Measurements from ENCODE around the gene DHCR24. TPM values are rescaled to one million over a fixed set of nuclear protein-coding genes. Genes with fewer than 3 reads are reported as not detected.
"Not testable (repeated sequence)": the region's sequence is repeated elsewhere in the genome, so short reads cannot be mapped to it uniquely, and the experiment has no call there.

Gene DHCR24
- total RNA-seq, 4 donors from 2014 or later, result 148 to 231 (median 219) TPM

DNA sequence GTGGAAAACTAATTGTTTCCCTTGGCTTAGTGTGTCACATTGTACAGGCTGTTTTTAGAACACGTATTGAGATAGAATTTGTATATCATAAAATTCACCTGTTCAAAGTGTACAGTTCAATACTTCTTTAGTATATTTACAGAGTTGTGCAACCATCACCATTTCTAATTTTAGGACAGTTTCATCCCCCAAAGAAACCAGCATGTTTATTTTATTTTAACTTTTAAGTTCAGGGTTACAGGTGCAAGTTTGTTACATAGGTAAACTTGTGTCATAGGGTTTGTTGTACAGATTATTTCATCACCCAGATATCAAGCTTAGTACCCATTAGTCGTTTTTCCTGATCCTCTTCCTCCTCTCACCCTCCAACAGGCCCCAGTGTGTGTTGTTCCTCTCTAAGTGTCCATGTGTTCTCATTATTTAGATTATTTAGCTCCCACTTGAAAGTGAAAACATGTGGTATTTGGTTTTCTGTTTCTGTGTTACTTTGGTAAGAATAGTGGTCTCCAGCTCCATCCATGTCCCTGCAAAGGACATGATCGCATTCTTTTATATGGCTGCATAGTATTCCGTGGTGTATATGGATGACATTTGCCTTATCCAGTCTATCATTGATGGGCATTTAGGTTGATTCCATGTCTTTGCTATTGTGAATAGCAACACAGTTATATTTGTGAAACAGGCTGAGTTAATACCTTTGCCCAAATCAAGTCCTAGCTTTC lies 35.2 kb upstream of the DHCR24 start:
- no peak for DNase-seq (ENCODE audit: low spot score in 2 of 2)
- Histone ChIP-seq H3K27ac (no peak overlapping the region), H3K4me3 (no peak overlapping the region), H3K36me3 (no peaks in the 10 kb centered on the region), H3K27me3 (no peaks in the 10 kb centered on the region), H3K4me1 (peaks cover 0 to 6% (median 0%) of the 10 kb centered on the region in 4 donors), H3K9me3 (no peaks in the 10 kb centered on the region)
- no peak for TF ChIP-seq EP300 (IDR thresholded peaks at IDR 0.05)
- no peak for TF ChIP-seq POLR2A (IDR thresholded peaks at IDR 0.05)
- TF ChIP-seq, protein P1, sequence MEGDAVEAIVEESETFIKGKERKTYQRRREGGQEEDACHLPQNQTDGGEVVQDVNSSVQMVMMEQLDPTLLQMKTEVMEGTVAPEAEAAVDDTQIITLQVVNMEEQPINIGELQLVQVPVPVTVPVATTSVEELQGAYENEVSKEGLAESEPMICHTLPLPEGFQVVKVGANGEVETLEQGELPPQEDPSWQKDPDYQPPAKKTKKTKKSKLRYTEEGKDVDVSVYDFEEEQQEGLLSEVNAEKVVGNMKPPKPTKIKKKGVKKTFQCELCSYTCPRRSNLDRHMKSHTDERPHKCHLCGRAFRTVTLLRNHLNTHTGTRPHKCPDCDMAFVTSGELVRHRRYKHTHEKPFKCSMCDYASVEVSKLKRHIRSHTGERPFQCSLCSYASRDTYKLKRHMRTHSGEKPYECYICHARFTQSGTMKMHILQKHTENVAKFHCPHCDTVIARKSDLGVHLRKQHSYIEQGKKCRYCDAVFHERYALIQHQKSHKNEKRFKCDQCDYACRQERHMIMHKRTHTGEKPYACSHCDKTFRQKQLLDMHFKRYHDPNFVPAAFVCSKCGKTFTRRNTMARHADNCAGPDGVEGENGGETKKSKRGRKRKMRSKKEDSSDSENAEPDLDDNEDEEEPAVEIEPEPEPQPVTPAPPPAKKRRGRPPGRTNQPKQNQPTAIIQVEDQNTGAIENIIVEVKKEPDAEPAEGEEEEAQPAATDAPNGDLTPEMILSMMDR (IDR thresholded peaks at IDR 0.05), result no peak
- WGBS, 2 donors, result 77 to 82% methylated on average over 4 of the region's 4 CpGs

DNA sequence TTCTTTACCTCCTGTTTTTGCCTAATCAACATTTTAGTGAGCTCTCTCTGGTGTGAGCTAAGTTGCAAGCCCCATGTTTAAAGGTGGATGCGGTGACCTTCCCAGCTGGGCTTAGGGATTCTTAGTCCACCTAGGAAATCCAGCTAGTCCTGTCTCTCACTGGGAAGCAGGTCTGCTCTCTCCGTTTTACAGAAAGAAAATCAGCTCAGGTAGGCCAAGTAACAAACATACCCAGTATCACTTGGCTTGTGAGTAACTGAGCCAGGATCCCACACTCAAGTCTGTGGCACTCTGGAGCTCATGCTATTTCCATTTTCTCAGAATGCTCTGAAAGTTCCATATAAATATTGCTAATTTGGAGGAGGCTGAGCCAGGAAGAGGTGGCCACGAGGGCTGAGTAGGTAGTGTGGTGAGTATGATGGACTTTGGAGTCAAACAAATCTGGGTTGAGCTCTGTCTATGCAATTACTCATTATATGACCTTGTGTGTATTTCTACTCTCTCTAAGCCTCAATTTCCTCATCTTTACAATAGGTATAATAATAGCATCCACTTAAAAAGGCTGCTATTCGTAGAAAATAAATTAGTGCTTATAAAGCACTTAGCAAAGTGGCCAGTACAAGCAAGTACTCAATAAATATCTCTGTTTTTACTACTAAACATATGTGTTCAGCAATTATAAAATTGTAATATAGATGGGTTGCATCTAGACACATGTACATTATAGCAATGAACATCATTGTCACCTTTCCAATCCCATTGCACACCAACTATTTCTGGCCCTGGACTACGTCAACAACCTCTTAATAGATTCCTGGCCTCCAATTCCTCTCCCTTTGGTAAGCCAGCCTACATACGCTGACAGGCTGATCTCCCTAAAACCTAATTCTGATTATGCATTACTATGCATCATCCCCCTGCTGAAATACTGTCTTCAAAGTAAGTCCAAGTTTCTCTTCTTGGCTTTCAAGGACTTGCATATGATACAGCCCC lies 32.7 kb upstream of the DHCR24 start:
- H3K4me1 ChIP-seq, result no peaks in the 10 kb centered on the region
- TF ChIP-seq EP300 (IDR thresholded peaks at IDR 0.05) (no peak), POLR2A (IDR thresholded peaks at IDR 0.05) (no peak)
- TF ChIP-seq, protein P1 (IDR thresholded peaks at IDR 0.05), result no peak
- 80% methylated on average over 6 of the region's 6 CpGs for WGBS, 2 donors
- H3K27ac ChIP-seq, result no peak overlapping the region
- H3K9me3 ChIP-seq, result no peaks in the 10 kb centered on the region
- DNase-seq (ENCODE audit: low spot score in 2 of 2), result no peak
- H3K4me3 ChIP-seq, result no peak overlapping the region
- H3K36me3 ChIP-seq, result no peaks in the 10 kb centered on the region
- no peaks in the 10 kb centered on the region for H3K27me3 ChIP-seq

DNA sequence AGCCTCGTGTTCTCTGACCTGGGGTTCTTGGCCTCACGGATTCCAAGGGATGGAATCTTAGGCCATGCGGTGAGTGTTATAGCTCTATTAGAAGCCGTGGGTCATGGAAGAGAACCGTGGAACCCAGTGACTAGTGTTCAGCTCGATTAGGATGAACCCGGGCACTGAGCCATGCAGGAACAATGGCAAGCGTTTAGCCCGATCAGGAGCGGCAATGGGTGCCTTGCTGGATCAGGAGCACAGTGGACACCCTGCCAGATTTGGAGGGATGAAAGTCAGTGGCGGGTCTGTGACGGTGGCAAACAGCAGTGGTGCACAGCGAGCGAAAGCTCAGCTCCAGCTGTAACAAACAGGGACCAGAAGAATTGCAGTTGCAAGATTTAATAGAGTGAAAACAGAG lies 24.1 kb upstream of the DHCR24 start:
- H3K36me3 ChIP-seq; DNase-seq (ENCODE audit: low spot score in 2 of 2); H3K4me1 ChIP-seq; H3K9me3 ChIP-seq; H3K4me3 ChIP-seq; H3K27ac ChIP-seq; H3K27me3 ChIP-seq: not testable (repeated sequence)
- WGBS, 2 donors, result 87 to 92% methylated on average over 14 of the region's 14 CpGs

DNA sequence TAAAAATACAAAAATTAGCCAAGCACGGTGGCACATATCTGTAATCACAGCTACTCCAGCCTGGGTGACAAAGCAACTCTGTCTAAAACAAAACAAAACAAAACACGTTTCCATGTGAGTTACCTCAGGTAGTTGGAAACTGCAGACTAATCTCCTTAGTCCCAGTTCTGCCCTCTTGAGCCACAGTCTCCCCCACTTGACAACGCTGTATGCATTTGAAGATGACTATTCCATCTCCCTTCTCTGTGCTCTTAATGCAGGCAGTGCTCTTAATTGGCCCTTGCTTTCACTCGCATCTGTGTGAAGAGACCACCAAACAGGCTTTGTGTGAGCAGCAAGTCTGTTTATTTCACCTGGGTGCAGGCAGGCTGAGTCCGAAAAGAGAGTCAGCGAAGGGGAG lies 19.6 kb upstream of the DHCR24 start:
- Histone ChIP-seq H3K4me1 (no peaks in the 10 kb centered on the region), H3K27me3 (no peaks in the 10 kb centered on the region), H3K36me3 (no peaks in the 10 kb centered on the region), H3K4me3 (no peak overlapping the region), H3K9me3 (no peaks in the 10 kb centered on the region), H3K27ac (no peak overlapping the region)
- 90 to 93% methylated on average over 6 of the region's 6 CpGs for WGBS, 2 donors
- TF ChIP-seq, protein P1 (IDR thresholded peaks at IDR 0.05), result no peak
- TF ChIP-seq POLR2A (IDR thresholded peaks at IDR 0.05) (no peak), EP300 (IDR thresholded peaks at IDR 0.05) (no peak)
- no peak for DNase-seq (ENCODE audit: low spot score in 2 of 2)

DNA sequence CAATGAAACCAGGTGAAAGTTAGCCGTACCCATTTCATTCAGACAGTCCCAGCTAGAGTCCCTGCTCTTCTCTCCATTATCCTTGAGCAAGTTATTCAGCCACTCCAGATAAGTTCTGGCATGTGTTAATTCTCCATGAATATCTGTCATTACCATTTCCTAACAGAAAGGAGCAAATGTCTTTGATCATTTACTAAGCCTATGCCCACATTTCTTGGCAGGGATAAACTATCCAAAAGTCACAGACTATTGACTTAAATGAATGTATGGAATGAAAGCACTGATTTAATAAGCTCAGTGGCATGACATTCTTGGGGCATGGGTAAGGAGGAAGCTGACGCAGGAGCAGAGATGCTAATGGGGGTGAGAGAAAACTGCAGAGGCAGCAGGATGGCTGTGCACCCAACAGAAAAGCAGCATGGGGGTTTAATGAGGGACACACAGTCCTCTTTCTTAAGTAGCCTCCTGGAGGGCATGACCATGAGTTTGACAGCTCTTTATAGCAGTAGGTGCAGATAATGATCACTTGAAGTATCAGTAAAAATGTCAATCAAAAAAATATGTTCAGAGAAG lies 17.6 kb upstream of the DHCR24 start:
- Histone ChIP-seq H3K4me3 (no peak overlapping the region), H3K27me3 (no peaks in the 10 kb centered on the region), H3K4me1 (no peaks in the 10 kb centered on the region), H3K36me3 (no peaks in the 10 kb centered on the region), H3K9me3 (no peaks in the 10 kb centered on the region), H3K27ac (no peak overlapping the region)
- no peak for TF ChIP-seq POLR2A (IDR thresholded peaks at IDR 0.05)
- TF ChIP-seq, protein P1 (IDR thresholded peaks at IDR 0.05), result no peak
- no peak for TF ChIP-seq EP300 (IDR thresholded peaks at IDR 0.05)
- WGBS, 2 donors, result 32 to 50% methylated on average over 2 of the region's 2 CpGs
- DNase-seq (ENCODE audit: low spot score in 2 of 2), result no peak
